Endothelial cell of umbilical vein (primary cell): ENCODE data around the gene PPFIA2. TPM values are rescaled to one million over a fixed set of nuclear protein-coding genes. Genes with fewer than 3 reads are reported as not detected.

Source experiments
- BruUV-seq: library from RNA; stranded (reverse); fragments of 400-500 nt; replicated peaks from 2 replicates; lab custom pipeline; 2021; lab: Mats Ljungman, UMichigan
- CTCF ChIA-PET: fragments of 300-600, 350-600 bp; sonication (Branson Sonifier 250); formaldehyde crosslinking; loops from one replicate; lab custom pipeline; 2021; ENCODE audit warnings: antibody characterized with exemption, inconsistent platforms; lab: Charles Lee
- POLR2A ChIA-PET: fragments of 300-600, 350-600 bp; sonication (Branson Sonifier 250); formaldehyde crosslinking; loops from one replicate; lab custom pipeline; 2021; ENCODE audit warnings: antibody characterized with exemption, inconsistent platforms; lab: Charles Lee
- DNase-seq: peaks from one replicate; pipeline ENCODE4 v3.0.0-alpha.2; 2011; ENCODE audit warnings: low read depth, low spot score
- FAIRE-seq: peaks from 2 replicates; lab custom pipeline; 2011; peaks lifted over from hg19 to GRCh38; lab: Jason Lieb, UNC
- H2AFZ ChIP-seq: 2 replicates; pipeline ENCODE4 v1.6.0; 2012; ENCODE audit warnings: low read depth, low read length, control low read depth, inconsistent platforms
- H3K27ac ChIP-seq: 2 replicates; pipeline ENCODE4 v1.5.1; 2011; ENCODE audit warnings: low read depth, mild to moderate bottlenecking, control low read depth, low read length, moderate library complexity; ENCODE audit not compliant: insufficient read depth
- H3K27me3 ChIP-seq, 2 experiments: 2 replicates each; pipeline versions ENCODE4 v1.6.0 to v1.6.1; 2011; ENCODE audit warnings: low read length in 2 of 2, mixed read lengths in 1 of 2; ENCODE audit not compliant: control insufficient read depth in 2 of 2, insufficient read depth in 2 of 2
- H3K36me3 ChIP-seq, 2 experiments: 2 replicates in 1 of 2; 3 replicates in 1 of 2; pipeline ENCODE4 v1.5.1; 2011; ENCODE audit warnings: low read length in 2 of 2, mild to moderate bottlenecking in 1 of 2, moderate library complexity in 1 of 2; ENCODE audit not compliant: control insufficient read depth in 2 of 2, insufficient read depth in 2 of 2; ENCODE audit errors: extremely low read depth in 1 of 2
- H3K4me1 ChIP-seq: 3 replicates; pipeline ENCODE4 v1.5.1; 2011; ENCODE audit warnings: mild to moderate bottlenecking, low read length; ENCODE audit not compliant: control insufficient read depth, insufficient read depth; ENCODE audit errors: extremely low read depth
- H3K4me2 ChIP-seq: 2 replicates; pipeline ENCODE4 v1.6.1; 2011; ENCODE audit warnings: low read length, control low read depth, mixed read lengths; ENCODE audit not compliant: insufficient read depth
- H3K4me3 ChIP-seq, 3 experiments: fragments of 200-600 bp in 1 of 3; sonication (generic), shearing (Covaris generic) in 1 of 3; replicated peaks in 1 of 3; 2 replicates each; pipeline ENCODE4 v1.5.1; 2011 to 2016; ENCODE audit warnings: control low read depth in 3 of 3, low read length in 3 of 3, mild to moderate bottlenecking in 2 of 3, inconsistent platforms in 1 of 3, low read depth in 1 of 3, moderate library complexity in 1 of 3; ENCODE audit not compliant: insufficient read depth in 1 of 3
- H3K79me2 ChIP-seq: 2 replicates; pipeline ENCODE4 v1.6.0; 2012; ENCODE audit warnings: low read length, inconsistent platforms; ENCODE audit not compliant: control insufficient read depth, insufficient read depth
- H3K9ac ChIP-seq: replicated peaks from 2 replicates; pipeline ENCODE3; 2011; ENCODE audit warnings: low read length, control low read depth; ENCODE audit not compliant: insufficient read depth; ENCODE audit errors: extremely low read depth
- H3K9me1 ChIP-seq: replicated peaks from 3 replicates; pipeline ENCODE4 v1.6.0; 2011; ENCODE audit warnings: mild to moderate bottlenecking, low read length; ENCODE audit not compliant: control insufficient read depth, insufficient read depth; ENCODE audit errors: extremely low read depth
- H3K9me3 ChIP-seq: replicated peaks from 2 replicates; pipeline ENCODE4 v1.5.1; 2012; ENCODE audit warnings: low read length, inconsistent platforms; ENCODE audit not compliant: control insufficient read depth, insufficient read depth
- H4K20me1 ChIP-seq: replicated peaks from 2 replicates; pipeline ENCODE3; 2011; ENCODE audit warnings: mild to moderate bottlenecking, low read length; ENCODE audit not compliant: control insufficient read depth, insufficient read depth; ENCODE audit errors: extremely low read depth
- EZH2 ChIP-seq: IDR thresholded peaks from 2 replicates; pipeline ENCODE4 v1.6.1; 2012; ENCODE audit warnings: borderline replicate concordance, low read depth, mild to moderate bottlenecking, moderate library complexity, low read length, inconsistent platforms; ENCODE audit not compliant: severe bottlenecking
- GATA2 ChIP-seq: IDR thresholded peaks from 2 replicates; pipeline ENCODE4 v1.7.0; 2011; ENCODE audit warnings: low read depth, mild to moderate bottlenecking, moderate library complexity, mixed read lengths, low read length; ENCODE audit not compliant: insufficient read length, insufficient read depth
- JUN ChIP-seq: IDR thresholded peaks from 2 replicates; pipeline ENCODE4 v1.6.1; 2011; ENCODE audit warnings: borderline replicate concordance, low read depth; ENCODE audit not compliant: insufficient read length, insufficient read depth
- MYC ChIP-seq: IDR thresholded peaks from one replicate; pipeline ENCODE4 v1.6.1; 2011; ENCODE audit warnings: mild to moderate bottlenecking, low read depth, low read length
- POLR2A ChIP-seq: IDR thresholded peaks from 2 replicates; pipeline ENCODE4 v1.6.1; 2012; ENCODE audit warnings: low read depth, mild to moderate bottlenecking, control low read depth, low read length
- POLR2AphosphoS5 ChIP-seq: IDR thresholded peaks from 2 replicates; pipeline ENCODE4 v1.6.1; 2012; ENCODE audit warnings: low read depth, mild to moderate bottlenecking, control low read depth, low read length, moderate library complexity; ENCODE audit not compliant: insufficient read depth
- dilution Hi-C: fragments of 300-500 bp; cut with MboI; formaldehyde crosslinking; loops from one replicate; pipeline ENCODE4 v1.15.0; 2019; ENCODE audit warnings: low sequenced_read_pairs; ENCODE audit not compliant: extremely low pct_ligation_motif_present
- intact Hi-C: fragments of 100-400 bp; cut with micrococcal nuclease; formaldehyde crosslinking; loops from one replicate; pipeline ENCODE4 v1.10.0; 2022
- polyA plus RNA-seq, 4 experiments: library from polyadenylated mRNA; depleted of rRNA in 3 of 4; stranded (reverse) in 3 of 4; unstranded in 1 of 4; fragments of >200 nt; gene quantifications; 2 replicates each; pipeline versions ENCODE4 v1.2.1 to v1.2.3, GENCODE V29; 2011 to 2012; ENCODE audit warnings: missing spikeins in 1 of 4
- total RNA-seq: library from RNA; stranded (reverse); gene quantifications from 2 replicates; pipeline ENCODE4 v1.2.3, GENCODE V29; 2021
- TF ChIP-seq, protein P1 (sequence below): IDR thresholded peaks from 2 replicates; pipeline ENCODE4 v1.6.1; 2011; ENCODE audit not compliant: insufficient read depth, insufficient read length
- TF ChIP-seq, protein P2 (sequence below), 2 donors: IDR thresholded peaks; 1 replicate in 1 of 2; 2 replicates in 1 of 2; pipeline ENCODE4 v1.5.1; 2011; ENCODE audit warnings: low read length in 2 of 2, mild to moderate bottlenecking in 2 of 2, moderate library complexity in 2 of 2, control low read depth in 1 of 2, inconsistent platforms in 1 of 2, low read depth in 1 of 2; ENCODE audit not compliant: insufficient read depth in 1 of 2; ENCODE audit errors: extremely low read depth in 1 of 2

PPFIA2 gene
- total and polyA plus RNA-seq, 2 donors (not counting 3 experiments of a cell fraction or from before 2014, with no cell fraction given): not detected

DNA sequence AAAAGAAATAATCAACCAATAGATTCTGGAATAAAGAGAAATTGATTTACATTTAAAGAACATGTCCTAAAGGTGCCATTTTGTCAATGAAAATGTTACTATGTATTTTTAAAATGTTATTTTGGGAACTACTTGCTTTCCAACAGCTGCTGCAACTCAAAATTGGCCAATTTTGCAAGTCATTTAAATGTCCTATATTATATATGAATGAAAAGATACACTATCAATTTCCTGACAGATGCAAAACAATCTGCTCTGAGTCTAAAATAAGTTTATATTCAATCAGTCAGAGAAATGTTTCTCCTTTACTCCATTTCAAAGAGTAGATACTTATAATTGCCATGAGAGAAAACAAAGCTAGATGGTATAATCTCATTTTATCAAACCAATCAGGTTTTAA, 434.1 kb downstream of the PPFIA2 start:
- ChIA-PET POLR2A (no interaction called here), CTCF (no interaction called here)
- Histone ChIP-seq H3K36me3 (no peaks in the 10 kb centered on the region), H4K20me1 (no peaks in the 10 kb centered on the region), H3K4me2 (no peak overlapping the region), H2AFZ (no peak overlapping the region), H3K4me1 (no peaks in the 10 kb centered on the region), H3K79me2 (no peaks in the 10 kb centered on the region), H3K9me1 (no peaks in the 10 kb centered on the region), H3K27ac (no peak overlapping the region), H3K4me3 (no peak overlapping the region), H3K9me3 (no peaks in the 10 kb centered on the region), H3K9ac (no peak overlapping the region), H3K27me3 (no peaks in the 10 kb centered on the region)
- no TSS peak for BruUV-seq
- no peak for DNase-seq
- TF ChIP-seq POLR2A: no peak
- TF ChIP-seq GATA2: no peak
- TF ChIP-seq MYC: no peak
- no peak for TF ChIP-seq EZH2
- dilution Hi-C loops: no loop called here
- intact Hi-C loops: loop anchor here (5.0 kb wide), 1 partner anchor 302 kb away; no protein-coding TSS in a partner anchor
- no peak for FAIRE-seq

DNA sequence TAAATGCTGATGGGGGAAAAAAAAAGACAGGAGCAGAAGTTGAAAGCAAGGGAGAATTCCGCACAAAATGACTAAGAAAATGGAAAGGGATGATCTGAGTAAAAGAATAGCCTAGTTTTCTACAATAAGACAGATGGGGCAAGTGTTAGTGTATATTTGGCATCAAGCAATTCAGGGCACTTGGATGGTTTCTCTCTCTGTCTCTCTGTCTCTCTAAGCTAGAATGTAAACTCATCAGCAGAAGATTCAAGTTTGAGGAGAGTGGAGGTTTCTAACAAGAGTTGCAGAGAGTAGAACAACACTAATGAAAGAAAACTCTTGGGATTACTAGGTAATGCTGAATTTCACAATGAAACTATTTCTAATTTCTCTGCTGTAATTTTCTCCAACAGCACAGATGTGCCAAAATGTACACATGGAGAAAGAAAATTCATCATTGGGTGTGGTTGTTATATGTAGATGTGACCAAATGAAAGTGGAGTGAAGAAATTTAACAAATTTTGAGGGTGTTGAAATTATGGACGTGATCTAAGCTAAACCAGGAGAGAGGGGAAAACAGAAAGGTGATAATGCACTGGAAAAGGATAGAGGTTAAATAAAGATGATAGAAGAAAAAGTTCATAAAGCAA, 444.1 kb downstream of the PPFIA2 start:
- H3K4me1 ChIP-seq: no peaks in the 10 kb centered on the region
- no peak overlapping the region for H3K27ac ChIP-seq
- no peaks in the 10 kb centered on the region for H4K20me1 ChIP-seq
- ChIA-PET POLR2A (no interaction called here), CTCF (no interaction called here)
- H3K9me1 ChIP-seq: no peaks in the 10 kb centered on the region
- H3K9ac ChIP-seq: no peak overlapping the region
- intact Hi-C loops: no loop called here
- DNase-seq: no peak
- TF ChIP-seq EZH2 (no peak), POLR2AphosphoS5 (no peak), MYC (no peak), JUN (no peak), POLR2A (no peak)
- TF ChIP-seq, protein P1, sequence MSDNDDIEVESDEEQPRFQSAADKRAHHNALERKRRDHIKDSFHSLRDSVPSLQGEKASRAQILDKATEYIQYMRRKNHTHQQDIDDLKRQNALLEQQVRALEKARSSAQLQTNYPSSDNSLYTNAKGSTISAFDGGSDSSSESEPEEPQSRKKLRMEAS: no peak
- TF ChIP-seq, protein P2, sequence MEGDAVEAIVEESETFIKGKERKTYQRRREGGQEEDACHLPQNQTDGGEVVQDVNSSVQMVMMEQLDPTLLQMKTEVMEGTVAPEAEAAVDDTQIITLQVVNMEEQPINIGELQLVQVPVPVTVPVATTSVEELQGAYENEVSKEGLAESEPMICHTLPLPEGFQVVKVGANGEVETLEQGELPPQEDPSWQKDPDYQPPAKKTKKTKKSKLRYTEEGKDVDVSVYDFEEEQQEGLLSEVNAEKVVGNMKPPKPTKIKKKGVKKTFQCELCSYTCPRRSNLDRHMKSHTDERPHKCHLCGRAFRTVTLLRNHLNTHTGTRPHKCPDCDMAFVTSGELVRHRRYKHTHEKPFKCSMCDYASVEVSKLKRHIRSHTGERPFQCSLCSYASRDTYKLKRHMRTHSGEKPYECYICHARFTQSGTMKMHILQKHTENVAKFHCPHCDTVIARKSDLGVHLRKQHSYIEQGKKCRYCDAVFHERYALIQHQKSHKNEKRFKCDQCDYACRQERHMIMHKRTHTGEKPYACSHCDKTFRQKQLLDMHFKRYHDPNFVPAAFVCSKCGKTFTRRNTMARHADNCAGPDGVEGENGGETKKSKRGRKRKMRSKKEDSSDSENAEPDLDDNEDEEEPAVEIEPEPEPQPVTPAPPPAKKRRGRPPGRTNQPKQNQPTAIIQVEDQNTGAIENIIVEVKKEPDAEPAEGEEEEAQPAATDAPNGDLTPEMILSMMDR (IDR thresholded peaks at IDR 0.05; ENCODE audit: extremely low read depth in 1 of 2, insufficient read depth in 1 of 2, low read depth in 1 of 2, low read length in 2 of 2): no peak
- no peak overlapping the region for H3K4me3 ChIP-seq
- no TSS peak for BruUV-seq
- no peaks in the 10 kb centered on the region for H3K36me3 ChIP-seq
- peaks cover 2 to 6% of the 10 kb centered on the region in 2 experiments for H3K27me3 ChIP-seq
- no peak for FAIRE-seq
- H3K9me3 ChIP-seq: no peaks in the 10 kb centered on the region
- no peaks in the 10 kb centered on the region for H3K79me2 ChIP-seq
- no peak overlapping the region for H2AFZ ChIP-seq
- no peak overlapping the region for H3K4me2 ChIP-seq
- dilution Hi-C loops: no loop called here
